Gastroesophageal sphincter (tissue), 3 donors: ENCODE data around the gene SRSF8.

Experiments
- CTCF ChIP-seq, 4 experiments: fragments of 200-600 bp in 2 of 4; fragments of 450-650 bp in 2 of 4; sonication (generic) in 1 of 4; IDR thresholded peaks; one replicate each; pipeline ENCODE4 v1.5.1; 2017 to 2019; ENCODE audit warnings: antibody characterized with exemption in 4 of 4, mild to moderate bottlenecking in 2 of 4, moderate library complexity in 2 of 4
- POLR2AphosphoS5 ChIP-seq: sonication (generic); formaldehyde crosslinking; IDR thresholded peaks from one replicate; pipeline ENCODE4 v1.6.1; 2017; ENCODE audit warnings: antibody characterized with exemption

GRCh38 chr11:95068549-95068948 is 1.8 kb downstream of the SRSF8 start:
- TF ChIP-seq CTCF (IDR thresholded peaks at IDR 0.05) (peak in 1 of 4 experiments; percentile 8), POLR2AphosphoS5 (peak; percentile 92)
